ENCODE results near the gene TNIK. TPM values are rescaled to one million over a fixed set of nuclear protein-coding genes. Genes with fewer than 3 reads are reported as not detected.

TNIK gene
- total and polyA plus RNA-seq, 2 donors from 2014 or later, result 3.6 to 48.9 TPM

DNA sequence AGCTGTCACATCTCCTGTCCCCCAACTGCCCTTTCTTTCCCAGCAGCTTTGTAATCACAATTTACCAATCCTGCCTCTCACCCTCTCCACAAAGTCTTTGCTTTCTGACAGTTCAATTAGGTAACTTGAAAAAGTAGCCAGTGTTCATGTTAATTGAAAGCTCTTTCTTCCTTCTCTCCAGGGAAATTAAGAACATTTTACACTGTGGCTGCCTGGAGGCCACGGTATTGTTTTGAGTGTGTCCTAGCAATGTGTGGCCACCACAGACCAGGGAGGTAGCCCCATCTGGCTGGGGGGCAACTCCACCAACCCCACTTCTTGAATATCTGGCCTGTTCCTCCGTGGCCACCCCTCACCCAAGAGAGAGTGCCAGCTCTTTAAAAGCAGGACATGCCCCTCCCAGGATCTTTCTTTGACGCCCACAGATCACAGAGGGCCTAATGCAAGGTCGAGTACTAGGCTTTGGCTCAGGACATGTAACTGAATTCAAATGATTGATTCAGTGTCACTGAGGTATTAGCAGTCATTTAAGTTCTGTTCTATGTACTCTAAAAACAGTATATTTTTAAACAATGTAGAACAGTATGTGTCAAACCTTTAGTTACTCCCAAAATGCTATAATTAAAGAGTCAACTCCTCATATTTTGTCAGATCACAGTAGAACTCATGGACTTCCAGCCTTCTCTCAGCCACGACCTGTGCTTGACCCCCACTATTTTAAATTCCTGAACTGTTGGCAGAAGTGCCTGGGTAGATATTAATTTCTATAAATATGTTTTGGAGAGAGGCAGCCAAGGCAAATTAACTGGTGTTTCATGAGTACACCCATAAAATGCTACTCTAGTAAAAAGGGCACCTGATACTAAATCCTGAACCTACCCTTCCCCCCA is 164.5 kb downstream of the TNIK start:
- peaks cover 0 to 5% (median 0%) of the 10 kb centered on the region in 3 donors for H3K9me3 ChIP-seq (ENCODE audit: control insufficient read depth in 2 of 3, insufficient read depth in 1 of 3, low read length in 3 of 3)
- H3K27ac ChIP-seq (ENCODE audit: low read depth in 2 of 2, low read length in 2 of 2), result no peak overlapping the region
- H3K36me3 ChIP-seq (ENCODE audit: control insufficient read depth in 2 of 3, insufficient read depth in 3 of 3, low read length in 3 of 3), result no peaks in the 10 kb centered on the region
- H3K27me3 ChIP-seq (ENCODE audit: control insufficient read depth, insufficient read depth, low read length), result no peaks in the 10 kb centered on the region
- TF ChIP-seq, protein P1, sequence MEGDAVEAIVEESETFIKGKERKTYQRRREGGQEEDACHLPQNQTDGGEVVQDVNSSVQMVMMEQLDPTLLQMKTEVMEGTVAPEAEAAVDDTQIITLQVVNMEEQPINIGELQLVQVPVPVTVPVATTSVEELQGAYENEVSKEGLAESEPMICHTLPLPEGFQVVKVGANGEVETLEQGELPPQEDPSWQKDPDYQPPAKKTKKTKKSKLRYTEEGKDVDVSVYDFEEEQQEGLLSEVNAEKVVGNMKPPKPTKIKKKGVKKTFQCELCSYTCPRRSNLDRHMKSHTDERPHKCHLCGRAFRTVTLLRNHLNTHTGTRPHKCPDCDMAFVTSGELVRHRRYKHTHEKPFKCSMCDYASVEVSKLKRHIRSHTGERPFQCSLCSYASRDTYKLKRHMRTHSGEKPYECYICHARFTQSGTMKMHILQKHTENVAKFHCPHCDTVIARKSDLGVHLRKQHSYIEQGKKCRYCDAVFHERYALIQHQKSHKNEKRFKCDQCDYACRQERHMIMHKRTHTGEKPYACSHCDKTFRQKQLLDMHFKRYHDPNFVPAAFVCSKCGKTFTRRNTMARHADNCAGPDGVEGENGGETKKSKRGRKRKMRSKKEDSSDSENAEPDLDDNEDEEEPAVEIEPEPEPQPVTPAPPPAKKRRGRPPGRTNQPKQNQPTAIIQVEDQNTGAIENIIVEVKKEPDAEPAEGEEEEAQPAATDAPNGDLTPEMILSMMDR (IDR thresholded peaks at IDR 0.05; ENCODE audit: borderline replicate concordance, extremely low read depth, insufficient read depth), result no peak
- H3K4me1 ChIP-seq (ENCODE audit: control insufficient read depth in 2 of 3, insufficient read depth in 2 of 3, low read depth in 1 of 3, low read length in 3 of 3), result no peaks in the 10 kb centered on the region
- no peak overlapping the region for H3K4me3 ChIP-seq (ENCODE audit: low read length in 3 of 3)
- DNase-seq, result no peak
- intact Hi-C loops (cut with DNase I), result no loop called here
- no peak for FAIRE-seq
- no peak overlapping the region for H3K9ac ChIP-seq (ENCODE audit: low read length in 3 of 3)

DNA sequence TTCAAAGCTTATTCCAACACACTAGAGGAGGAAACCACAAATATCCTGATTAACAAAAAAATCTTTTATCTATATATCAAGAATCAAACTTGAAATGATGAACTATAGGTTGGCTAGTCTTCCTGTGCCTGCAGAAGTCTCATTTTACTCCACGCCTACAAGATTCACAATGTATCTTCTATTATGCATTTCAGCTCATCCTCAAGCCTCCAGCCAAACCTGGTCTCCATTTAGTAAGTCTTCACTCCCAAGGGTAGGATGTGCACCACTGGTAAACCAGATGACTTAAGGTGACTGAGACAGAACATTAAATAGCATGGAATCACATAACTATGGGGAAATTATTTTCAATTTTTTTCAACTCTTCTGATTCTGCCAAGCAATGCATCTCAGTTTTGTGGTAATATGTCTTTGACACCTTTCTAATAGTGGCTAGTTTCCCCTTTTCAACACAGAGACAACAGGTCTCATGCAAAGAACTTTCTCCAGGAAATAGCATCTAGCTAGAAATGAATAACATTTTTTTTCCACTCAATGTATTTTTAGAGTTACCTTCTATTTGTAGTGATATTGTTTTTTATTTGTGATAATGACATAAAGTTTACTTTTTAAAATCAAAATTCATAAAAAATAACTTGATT is 166.9 kb downstream of the TNIK start:
- intact Hi-C loops (cut with DNase I), result no loop called here
- no peak overlapping the region for H3K9ac ChIP-seq (ENCODE audit: low read length in 3 of 3)
- FAIRE-seq, result no peak

DNA sequence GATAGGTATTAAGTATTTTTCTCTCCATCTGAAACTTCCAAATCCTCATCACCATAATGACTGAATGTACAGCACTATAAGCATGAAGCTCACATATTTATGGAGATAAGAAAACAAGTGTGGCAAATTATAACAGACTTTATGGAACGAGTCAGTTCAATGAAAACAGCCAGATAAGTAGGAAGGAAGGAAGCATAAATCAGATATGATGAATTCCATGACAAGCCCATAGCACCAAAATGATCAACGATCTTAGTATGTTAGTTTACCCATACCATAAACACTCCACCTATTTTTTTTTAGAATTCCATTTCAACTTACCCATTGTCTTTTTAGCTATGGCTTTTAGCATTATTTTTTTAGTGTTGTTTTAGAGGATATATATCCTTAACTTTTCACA is 169.5 kb downstream of the TNIK start:
- Histone ChIP-seq H3K9me3 (ENCODE audit: control insufficient read depth in 2 of 3, insufficient read depth in 1 of 3, low read length in 3 of 3) (no peaks in the 10 kb centered on the region), H3K27ac (ENCODE audit: low read depth in 2 of 2, low read length in 2 of 2) (no peak overlapping the region), H3K4me3 (ENCODE audit: low read length in 3 of 3) (no peak overlapping the region), H3K27me3 (ENCODE audit: control insufficient read depth, insufficient read depth, low read length) (no peaks in the 10 kb centered on the region), H3K9ac (ENCODE audit: low read length in 3 of 3) (no peak overlapping the region), H3K36me3 (ENCODE audit: control insufficient read depth in 2 of 3, insufficient read depth in 3 of 3, low read length in 3 of 3) (no peaks in the 10 kb centered on the region), H3K4me1 (ENCODE audit: control insufficient read depth in 2 of 3, insufficient read depth in 2 of 3, low read depth in 1 of 3, low read length in 3 of 3) (no peaks in the 10 kb centered on the region)
- intact Hi-C loops (cut with DNase I), result no loop called here
- TF ChIP-seq, protein P1 (IDR thresholded peaks at IDR 0.05; ENCODE audit: borderline replicate concordance, extremely low read depth, insufficient read depth), result no peak
- DNase-seq, result no peak
- no peak for FAIRE-seq

More for the DNA sequence above, 166.9 kb downstream of the TNIK start:
- Histone ChIP-seq H3K9me3 (ENCODE audit: control insufficient read depth in 2 of 3, insufficient read depth in 1 of 3, low read length in 3 of 3) (no peaks in the 10 kb centered on the region), H3K4me3 (ENCODE audit: low read length in 3 of 3) (no peak overlapping the region), H3K36me3 (ENCODE audit: control insufficient read depth in 2 of 3, insufficient read depth in 3 of 3, low read length in 3 of 3) (no peaks in the 10 kb centered on the region), H3K4me1 (ENCODE audit: control insufficient read depth in 2 of 3, insufficient read depth in 2 of 3, low read depth in 1 of 3, low read length in 3 of 3) (no peaks in the 10 kb centered on the region), H3K27ac (ENCODE audit: low read depth in 2 of 2, low read length in 2 of 2) (no peak overlapping the region), H3K27me3 (ENCODE audit: control insufficient read depth, insufficient read depth, low read length) (no peaks in the 10 kb centered on the region)
- TF ChIP-seq, protein P1 (IDR thresholded peaks at IDR 0.05; ENCODE audit: borderline replicate concordance, extremely low read depth, insufficient read depth), result no peak
- DNase-seq, result no peak

Measured in kidney (tissue), 14 donors.